GM23338 (cell line): Measurements from ENCODE around the gene TMEM138. TPM values are rescaled to one million over a fixed set of nuclear protein-coding genes. Genes with fewer than 3 reads are reported as not detected.
A peak's percentile ranks its signal among the peaks of the same experiment; 100 is the strongest.

Experiments used
- ATAC-seq: fragments of 200-7000 bp; cut with Tn5 transposase; 3 replicates; pipeline ENCODE4 v1.9.1; 2020
- DNase-seq: peaks from one replicate; pipeline ENCODE4 v3.0.0-alpha.2; 2015; ENCODE audit warnings: low spot score
- H2AFZ ChIP-seq: fragments of 200-600 bp; sonication (generic); 2 replicates; pipeline ENCODE4 v1.8.0; 2016; ENCODE audit warnings: antibody characterized with exemption, mild to moderate bottlenecking, moderate library complexity
- H3F3A ChIP-seq: fragments of 200-600 bp; sonication (generic); replicated peaks from 2 replicates; pipeline ENCODE4 v1.8.0; 2017; ENCODE audit warnings: antibody characterized with exemption, mixed run types, low read depth
- H3K27ac ChIP-seq: fragments of 200-600 bp; sonication (generic); 2 replicates; pipeline ENCODE4 v1.6.1; 2016; ENCODE audit warnings: low read depth
- H3K27me3 ChIP-seq: fragments of 200-600 bp; sonication (generic); 2 replicates; pipeline ENCODE4 v1.8.0; 2016; ENCODE audit warnings: mild to moderate bottlenecking, mixed run types, moderate library complexity; ENCODE audit not compliant: insufficient read depth
- H3K36me3 ChIP-seq: fragments of 200-600 bp; sonication (generic); 2 replicates; pipeline ENCODE4 v1.8.0; 2016; ENCODE audit warnings: mild to moderate bottlenecking; ENCODE audit not compliant: insufficient read depth
- H3K4me1 ChIP-seq: fragments of 200-600 bp; sonication (generic); 2 replicates; pipeline ENCODE4 v1.8.0; 2016; ENCODE audit warnings: mild to moderate bottlenecking, moderate library complexity; ENCODE audit not compliant: insufficient read depth
- H3K4me2 ChIP-seq: fragments of 200-600 bp; sonication (generic); 2 replicates; pipeline ENCODE4 v1.7.1; 2017; ENCODE audit warnings: mixed run types
- H3K4me3 ChIP-seq: fragments of 200-600 bp; sonication (generic); 2 replicates; pipeline ENCODE4 v1.6.1; 2016; ENCODE audit warnings: mixed run types
- H3K79me2 ChIP-seq: fragments of 200-600 bp; sonication (generic); replicated peaks from 2 replicates; pipeline ENCODE4 v1.8.0; 2017; ENCODE audit warnings: mild to moderate bottlenecking; ENCODE audit not compliant: insufficient read depth
- H3K9me2 ChIP-seq: fragments of 200-600 bp; sonication (generic); 2 replicates; pipeline ENCODE4 v1.8.0; 2017; ENCODE audit not compliant: insufficient read depth
- H4K20me1 ChIP-seq: fragments of 200-600 bp; sonication (generic); replicated peaks from 2 replicates; pipeline ENCODE4 v1.8.0; 2017; ENCODE audit warnings: mild to moderate bottlenecking; ENCODE audit not compliant: insufficient read depth
- H3K27ac Mint-ChIP-seq: 2 replicates; pipeline ENCODE4 v1.8.0; 2020; ENCODE audit warnings: inconsistent platforms, mild to moderate bottlenecking, moderate library complexity, mixed read lengths
- H3K27me3 Mint-ChIP-seq: 3 replicates; pipeline ENCODE4 v1.8.0; 2022; ENCODE audit warnings: low read depth, mild to moderate bottlenecking, moderate library complexity, mixed read lengths, inconsistent platforms; ENCODE audit not compliant: insufficient read depth, poor library complexity
- H3K36me3 Mint-ChIP-seq: 3 replicates; pipeline ENCODE4 v1.8.0; 2021; ENCODE audit warnings: low read depth, mild to moderate bottlenecking, inconsistent platforms, moderate library complexity, mixed read lengths
- H3K4me1 Mint-ChIP-seq: 3 replicates; pipeline ENCODE4 v1.8.0; 2020; ENCODE audit warnings: mild to moderate bottlenecking, inconsistent platforms, mixed read lengths
- H3K4me3 Mint-ChIP-seq: 3 replicates; pipeline ENCODE4 v1.8.0; 2021; ENCODE audit warnings: moderate library complexity, mild to moderate bottlenecking, inconsistent platforms, mixed read lengths
- H3K9me3 Mint-ChIP-seq: 3 replicates; pipeline ENCODE4 v1.8.0; 2020; ENCODE audit warnings: moderate library complexity, mild to moderate bottlenecking, inconsistent platforms, mixed read lengths
- CREB1 ChIP-seq: fragments of 250-450 bp; sonication (Bioruptor Pico); IDR thresholded peaks from 2 replicates; pipeline ENCODE4 v1.5.0; 2020; ENCODE audit warnings: low read depth, mild to moderate bottlenecking, moderate library complexity
- CTCF ChIP-seq, 2 experiments: fragments of 200-600 bp in 1 of 2; sonication (generic) in 1 of 2; conservative IDR thresholded peaks; 2 replicates each; pipeline versions ENCODE4 v1.5.1 to v1.6.1; 2016 to 2017; ENCODE audit warnings: antibody characterized with exemption in 2 of 2, low read depth in 2 of 2, mild to moderate bottlenecking in 2 of 2, moderate library complexity in 1 of 2
- EZH2 ChIP-seq: fragments of 200-600 bp; sonication (generic); IDR thresholded peaks from one replicate; pipeline ENCODE4 v1.8.0; 2017; ENCODE audit warnings: antibody characterized with exemption, mild to moderate bottlenecking, low read depth; ENCODE audit not compliant: unreplicated experiment
- EZH2phosphoT487 ChIP-seq: fragments of 200-600 bp; sonication (generic); IDR thresholded peaks from one replicate; pipeline ENCODE4 v1.8.1; 2018; ENCODE audit warnings: antibody characterized with exemption; ENCODE audit not compliant: unreplicated experiment
- JUNB ChIP-seq: IDR thresholded peaks from one replicate; pipeline ENCODE4 v1.6.1; 2016; ENCODE audit warnings: antibody characterized with exemption; ENCODE audit not compliant: unreplicated experiment
- NANOG ChIP-seq: IDR thresholded peaks from 2 replicates; pipeline ENCODE4 v1.6.1; 2016; ENCODE audit warnings: antibody characterized with exemption, borderline replicate concordance
- POLR2AphosphoS5 ChIP-seq: IDR thresholded peaks from 2 replicates; pipeline ENCODE4 v1.6.1; 2016; ENCODE audit warnings: antibody characterized with exemption, low read depth
- REST ChIP-seq: IDR thresholded peaks from one replicate; pipeline ENCODE4 v1.6.1; 2018; ENCODE audit warnings: antibody characterized with exemption; ENCODE audit not compliant: unreplicated experiment
- STAT1 ChIP-seq: IDR thresholded peaks from one replicate; pipeline ENCODE4 v1.6.1; 2016; ENCODE audit warnings: antibody characterized with exemption; ENCODE audit not compliant: unreplicated experiment
- ZNF114 ChIP-seq: fragments of 250-450 bp; sonication (Bioruptor Pico); IDR thresholded peaks from 2 replicates; pipeline ENCODE4 v1.5.0; 2020; ENCODE audit warnings: mild to moderate bottlenecking, moderate library complexity
- ZNF331 ChIP-seq: fragments of 250-450 bp; sonication (Bioruptor Pico); IDR thresholded peaks from 2 replicates; pipeline ENCODE4 v1.5.0; 2020; ENCODE audit warnings: low read depth, mild to moderate bottlenecking, moderate library complexity
- ZNF462 ChIP-seq: fragments of 250-450 bp; sonication (Bioruptor Pico); IDR thresholded peaks from 2 replicates; pipeline ENCODE4 v1.5.0; 2020; ENCODE audit warnings: mild to moderate bottlenecking, moderate library complexity
- polyA plus RNA-seq: library from polyadenylated mRNA; unstranded; fragments of >200 nt; fragmentation: Nextera tagmentation; extraction: Ambion mirVana; gene quantifications from 2 replicates; pipeline ENCODE4 v1.2.1, GENCODE V29; 2016
- total RNA-seq: library from RNA; depleted of rRNA; stranded (reverse); fragments of >200 nt; shearing (Covaris generic); gene quantifications from 2 replicates; pipeline ENCODE4 v1.2.3, GENCODE V29; 2014

Gene TMEM138
- total and polyA plus RNA-seq, 2 experiments from 2014 or later, result 30.2 to 32.1 TPM

GRCh38 chr11:61404103-61404502 is 41.9 kb downstream of the TMEM138 start (continued):
- TF ChIP-seq ZNF331 (CRISPR knock-in tag) (no peak), CTCF (conservative IDR thresholded peaks at IDR 0.05; ENCODE audit: low read depth in 2 of 2) (no peak), STAT1 (no peak)

GRCh38 chr11:61404641-61405040 is 42.5 kb downstream of the TMEM138 start:
- Histone ChIP-seq H2AFZ (no peak overlapping the region), H3K27me3 (no peaks in the 10 kb centered on the region), H3K4me3 (no peak overlapping the region), H3K4me1 (no peaks in the 10 kb centered on the region), H3F3A (peaks cover 37% of the 10 kb centered on the region), H3K9me2 (no peaks in the 10 kb centered on the region), H3K36me3 (peaks cover 57% of the 10 kb centered on the region), H3K79me2 (no peaks in the 10 kb centered on the region), H3K4me2 (no peak overlapping the region), H4K20me1 (peaks cover 35% of the 10 kb centered on the region), H3K27ac (0 out of 2 replicates have a peak overlapping the region, but pooled peaks have one; percentile 32)
- Mint-ChIP-seq H3K36me3 (peaks cover 68% of the 10 kb centered on the region), H3K4me3 (no peak overlapping the region), H3K27me3 (no peaks in the 10 kb centered on the region), H3K9me3 (no peaks in the 10 kb centered on the region; the same call in 2 of the 3 replicates), H3K27ac (no peak overlapping the region), H3K4me1 (no peaks in the 10 kb centered on the region)
- ATAC-seq, result no peak
- no peak for DNase-seq
- TF ChIP-seq JUNB, result no peak
- no peak for TF ChIP-seq ZNF114 (CRISPR knock-in tag)
- TF ChIP-seq POLR2AphosphoS5, result no peak
- TF ChIP-seq ZNF331 (CRISPR knock-in tag), result no peak
- no peak for TF ChIP-seq CREB1
- TF ChIP-seq ZNF462, result no peak
- no peak for TF ChIP-seq EZH2phosphoT487
- no peak for TF ChIP-seq CTCF (conservative IDR thresholded peaks at IDR 0.05; ENCODE audit: low read depth in 2 of 2)
- TF ChIP-seq STAT1, result no peak
- no peak for TF ChIP-seq REST
- no peak for TF ChIP-seq EZH2
- no peak for TF ChIP-seq NANOG
